LNCAP (cell line): ENCODE results near the gene F10.

Experiments
- CTCF ChIP-seq: fragments of 450-650 bp; IDR thresholded peaks from 2 replicates; pipeline ENCODE4 v1.5.1; 2017; ENCODE audit warnings: mild to moderate bottlenecking

The F10 gene

DNA sequence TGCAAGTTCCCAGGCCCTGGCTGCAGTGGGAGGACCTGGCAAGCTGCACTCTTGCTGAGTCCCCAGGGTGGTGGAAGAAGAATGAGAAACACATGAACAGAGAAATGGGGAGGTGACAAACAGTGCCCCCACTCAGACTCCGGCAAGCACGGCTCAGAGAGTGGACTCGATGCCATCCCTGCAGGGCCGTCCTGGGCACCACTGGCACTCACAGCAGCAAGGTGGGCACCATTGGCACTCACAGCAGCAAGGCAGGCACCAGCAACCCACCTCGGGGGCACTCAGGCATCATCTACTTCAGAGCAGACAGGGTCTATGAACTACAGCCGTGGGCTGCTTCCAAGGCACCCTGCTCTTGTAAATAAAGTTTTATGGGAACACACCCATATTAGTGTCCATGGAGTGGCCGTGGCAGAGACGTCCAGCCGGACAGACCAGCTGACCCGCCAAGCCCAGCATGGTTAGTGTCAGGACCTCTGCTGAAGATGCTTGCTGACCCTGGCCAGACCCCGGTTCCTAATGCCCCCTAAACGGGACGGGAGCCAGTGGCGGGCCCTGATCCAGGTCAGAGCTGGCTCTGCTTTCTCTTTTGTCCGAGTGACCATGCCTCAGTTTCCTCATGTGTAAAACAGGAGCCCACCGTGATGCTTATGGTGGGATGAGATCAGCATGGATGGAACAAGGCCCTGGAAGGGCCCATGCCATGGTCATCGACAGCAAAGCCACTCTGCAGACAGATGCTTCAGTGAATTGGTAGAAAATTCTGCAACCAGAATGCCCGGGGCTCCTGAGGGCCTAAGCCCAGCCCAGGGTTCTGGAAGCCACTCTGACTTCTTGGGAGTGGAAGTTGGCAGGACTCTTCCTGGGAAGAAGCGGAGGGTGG is 2.1 kb upstream of the F10 start:
- TF ChIP-seq CTCF, result no peak

DNA sequence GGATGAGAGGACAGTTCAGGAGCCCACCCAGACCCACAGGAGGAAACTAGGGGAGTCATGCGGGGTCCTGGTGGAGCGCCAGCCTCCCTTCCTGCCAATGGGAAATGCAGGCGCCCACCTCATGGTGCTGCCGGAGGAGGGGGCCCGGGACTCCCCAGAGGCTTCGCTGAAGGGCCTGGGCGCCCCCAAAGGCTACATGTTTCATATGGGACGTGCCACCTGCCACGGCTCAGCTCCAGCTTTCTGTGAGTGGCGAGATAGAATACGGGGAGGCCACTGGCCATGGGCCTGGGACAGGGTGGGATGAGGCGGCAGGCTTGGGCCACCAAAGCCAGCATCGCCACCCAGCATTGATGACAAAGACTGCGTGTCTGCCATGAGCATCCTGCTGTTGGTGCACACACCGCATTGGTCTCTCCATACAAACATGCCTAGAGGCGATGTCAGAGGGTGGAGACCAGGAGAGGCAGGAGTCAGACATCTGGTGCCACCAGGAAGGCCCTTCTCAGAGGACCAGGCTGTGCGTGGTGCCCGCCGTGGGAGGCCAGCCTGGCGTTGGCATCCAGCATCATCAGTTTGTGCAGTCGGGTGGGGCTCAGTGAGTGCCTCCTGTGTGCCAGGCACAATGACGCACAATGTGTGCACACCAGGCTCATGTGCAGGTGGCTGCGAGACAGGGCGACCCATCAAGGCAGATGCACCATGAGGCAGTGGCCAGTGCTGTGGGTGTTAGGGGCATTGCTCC is 1.2 kb upstream of the F10 start:
- TF ChIP-seq CTCF, result no peak

DNA sequence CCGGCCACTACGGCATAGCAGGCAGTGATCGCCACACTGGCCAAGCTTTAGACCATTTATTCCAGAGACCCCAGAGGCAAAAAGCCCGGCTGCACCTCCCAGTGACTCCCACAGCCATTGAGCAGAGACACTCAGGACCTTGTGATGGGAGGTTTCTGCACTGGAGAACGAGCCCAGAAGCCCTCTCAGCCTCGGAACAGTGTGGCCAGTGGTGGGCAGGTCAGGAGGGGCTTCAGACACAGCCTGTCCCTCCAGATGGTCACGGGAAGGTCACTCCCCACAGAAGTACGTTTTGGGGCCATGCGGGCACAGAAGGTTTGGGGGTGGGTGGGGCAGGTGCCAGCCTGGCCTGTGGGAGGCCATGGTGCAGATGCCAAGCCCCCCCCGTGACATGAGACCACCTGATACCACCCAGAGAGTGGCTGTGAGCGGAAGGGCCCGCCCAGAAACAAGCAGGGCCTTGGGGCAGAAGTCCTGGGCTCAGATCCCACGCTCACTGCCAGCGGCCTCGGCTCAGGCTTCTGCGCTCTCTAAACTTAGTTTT is 599 bp upstream of the F10 start:
- no peak for TF ChIP-seq CTCF

GRCh38 chr13:113123226-113124201 is 915 bp downstream of the F10 start:
- TF ChIP-seq CTCF, result peak; percentile 14; the same call in 1 of the 2 replicates

DNA sequence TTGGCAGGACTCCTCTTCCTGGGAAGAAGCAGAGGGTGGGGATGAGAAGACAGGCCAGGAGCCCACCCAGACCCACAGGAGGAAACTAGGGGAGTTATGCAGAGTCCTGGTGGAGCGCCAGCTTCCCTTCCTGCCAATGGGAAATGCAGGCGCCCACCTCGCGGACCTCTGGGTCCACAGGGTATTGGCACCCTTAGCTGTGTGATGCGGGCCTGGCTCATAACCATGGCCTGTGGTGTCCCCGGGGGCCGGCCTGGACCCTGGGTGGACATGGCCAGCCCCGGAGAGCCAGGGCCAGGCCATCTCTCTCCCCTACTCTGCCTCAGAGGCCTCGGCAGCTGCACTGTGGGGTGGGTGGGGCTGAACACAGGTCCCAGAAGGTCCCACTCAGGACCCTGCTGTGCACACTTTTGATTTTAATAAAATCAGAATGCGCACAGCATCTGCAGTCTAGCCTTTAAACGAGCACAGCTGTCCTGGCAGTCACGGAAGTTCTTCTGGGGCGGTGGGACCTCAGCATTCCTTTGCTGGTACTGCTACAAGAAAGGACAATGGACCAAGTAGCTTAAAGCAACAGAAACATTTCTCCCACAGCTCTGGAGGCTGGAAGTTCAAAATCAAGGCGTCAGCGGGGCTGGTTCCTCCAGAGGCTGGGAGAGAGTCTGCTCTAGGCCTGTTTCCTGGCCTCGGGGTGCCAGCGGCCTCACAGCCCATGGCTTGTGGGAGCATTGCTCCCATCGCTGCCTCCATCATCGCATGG is 1.8 kb downstream of the F10 start:
- TF ChIP-seq CTCF, result no peak

DNA sequence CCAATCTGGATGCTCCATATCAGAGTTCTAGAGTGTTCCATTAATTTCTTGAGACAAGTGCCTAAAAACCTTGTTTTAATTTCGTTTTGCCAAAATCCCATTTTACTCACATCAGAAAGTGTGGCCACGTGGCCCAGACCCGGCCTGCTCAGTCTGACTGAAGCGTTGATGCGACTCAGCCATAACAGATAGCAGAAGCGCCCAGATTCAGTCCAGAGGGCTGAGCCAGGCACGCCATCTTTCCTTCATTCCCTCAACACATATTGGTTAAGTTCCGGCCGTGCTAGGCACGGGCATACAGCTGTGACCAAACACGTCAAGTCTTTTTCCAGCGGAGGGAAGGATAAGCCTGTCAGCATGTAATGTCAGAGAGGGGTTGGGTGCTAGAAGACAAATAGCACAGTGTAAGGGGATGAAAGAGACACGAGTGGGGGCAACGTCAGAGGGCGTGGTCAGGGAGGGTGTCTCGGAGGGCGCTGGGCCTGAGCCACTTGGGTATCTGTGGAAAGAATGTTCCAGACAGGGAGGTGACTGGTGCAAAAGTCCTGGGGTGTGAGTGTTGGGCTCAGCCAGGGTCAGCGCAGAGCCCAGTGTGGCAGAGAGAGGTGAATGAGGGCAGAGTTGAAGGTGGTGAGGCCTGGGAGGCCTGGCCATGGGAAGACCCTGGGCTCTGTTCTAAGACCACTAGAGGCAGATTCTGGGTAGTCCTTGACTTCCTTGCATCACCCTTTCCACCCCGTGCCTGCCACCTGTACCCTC is 3.1 kb downstream of the F10 start:
- TF ChIP-seq CTCF, result no peak
